Duodenal mucosa (tissue), 2 donors: ENCODE results near the gene STK17B.

ENCODE experiments used
- H3K27ac ChIP-seq: one replicate; pipeline ENCODE4 v1.7.0; 2013; ENCODE audit warnings: low read depth, low read length
- H3K27me3 ChIP-seq, 2 donors: one replicate each; pipeline ENCODE4 v1.7.0; 2013; ENCODE audit warnings: low read length in 2 of 2, control low read depth in 1 of 2; ENCODE audit not compliant: insufficient read depth in 2 of 2, control insufficient read depth in 1 of 2
- H3K36me3 ChIP-seq, 2 donors: one replicate each; pipeline ENCODE4 v1.7.0; 2013; ENCODE audit warnings: low read length in 2 of 2, control low read depth in 1 of 2; ENCODE audit not compliant: insufficient read depth in 2 of 2, control insufficient read depth in 1 of 2
- H3K4me1 ChIP-seq, 2 donors: one replicate each; pipeline ENCODE4 v1.7.0; 2013; ENCODE audit warnings: low read length in 2 of 2, control low read depth in 1 of 2; ENCODE audit not compliant: insufficient read depth in 2 of 2, control insufficient read depth in 1 of 2
- H3K4me3 ChIP-seq, 2 donors: one replicate each; pipeline ENCODE4 v1.7.0; 2013; ENCODE audit warnings: low read length in 2 of 2, low read depth in 1 of 2
- H3K9ac ChIP-seq, 2 donors: one replicate each; pipeline ENCODE4 v1.7.0; 2013; ENCODE audit warnings: low read length in 2 of 2, low read depth in 1 of 2
- H3K9me3 ChIP-seq, 2 donors: one replicate each; pipeline ENCODE4 v1.7.0; 2013; ENCODE audit warnings: low read length in 2 of 2, control low read depth in 1 of 2; ENCODE audit not compliant: control insufficient read depth in 1 of 2

Gene STK17B

GRCh38 chr2:196125596-196125995 is 45.8 kb downstream of the STK17B start:
- Histone ChIP-seq H3K4me3 (no peak overlapping the region), H3K9me3 (peaks cover 13 to 20% of the 10 kb centered on the region in 2 donors), H3K27ac (no peak overlapping the region), H3K4me1 (no peaks in the 10 kb centered on the region), H3K27me3 (no peaks in the 10 kb centered on the region), H3K36me3 (no peaks in the 10 kb centered on the region), H3K9ac (no peak overlapping the region)

- H3K27ac ChIP-seq = no peak overlapping the region
- no peaks in the 10 kb centered on the region for H3K27me3 ChIP-seq
- H3K4me3 ChIP-seq = no peak overlapping the region
- H3K36me3 ChIP-seq = no peaks in the 10 kb centered on the region
- no peak overlapping the region for H3K9ac ChIP-seq
- H3K9me3 ChIP-seq = peaks cover 5 to 7% of the 10 kb centered on the region in 2 donors
- H3K4me1 ChIP-seq = no peaks in the 10 kb centered on the region
These were observed 47.6 kb downstream of the STK17B start for GRCh38 chr2:196123679-196124373.

GRCh38 chr2:196119926-196120325 is 51.5 kb downstream of the STK17B start:
- Histone ChIP-seq H3K4me3 (no peak overlapping the region), H3K9ac (no peak overlapping the region), H3K27ac (no peak overlapping the region), H3K36me3 (no peaks in the 10 kb centered on the region), H3K4me1 (no peaks in the 10 kb centered on the region), H3K9me3 (no peaks in the 10 kb centered on the region), H3K27me3 (no peaks in the 10 kb centered on the region)

GRCh38 chr2:196117214-196117705 is 54.1 kb downstream of the STK17B start:
- Histone ChIP-seq H3K9me3 (no peaks in the 10 kb centered on the region), H3K27me3 (no peaks in the 10 kb centered on the region), H3K36me3 (no peaks in the 10 kb centered on the region), H3K4me1 (no peaks in the 10 kb centered on the region), H3K27ac (no peak overlapping the region), H3K4me3 (no peak overlapping the region), H3K9ac (no peak overlapping the region)

- Histone ChIP-seq H3K4me1 (no peaks in the 10 kb centered on the region), H3K9ac (no peak overlapping the region), H3K27me3 (no peaks in the 10 kb centered on the region), H3K4me3 (no peak overlapping the region), H3K36me3 (no peaks in the 10 kb centered on the region), H3K9me3 (no peaks in the 10 kb centered on the region), H3K27ac (no peak overlapping the region)
These were observed 58.1 kb downstream of the STK17B start for GRCh38 chr2:196113061-196113974.

- Histone ChIP-seq H3K9me3 (no peaks in the 10 kb centered on the region), H3K9ac (no peak overlapping the region), H3K36me3 (no peaks in the 10 kb centered on the region), H3K27me3 (no peaks in the 10 kb centered on the region), H3K4me3 (no peak overlapping the region), H3K27ac (no peak overlapping the region), H3K4me1 (no peaks in the 10 kb centered on the region)
These were observed 58.9 kb downstream of the STK17B start for GRCh38 chr2:196112418-196113034.

- H3K9me3 ChIP-seq = no peaks in the 10 kb centered on the region
- no peaks in the 10 kb centered on the region for H3K36me3 ChIP-seq
- no peaks in the 10 kb centered on the region for H3K4me1 ChIP-seq
- H3K4me3 ChIP-seq = no peak overlapping the region
- no peak overlapping the region for H3K27ac ChIP-seq
- no peaks in the 10 kb centered on the region for H3K27me3 ChIP-seq
- no peak overlapping the region for H3K9ac ChIP-seq
These were observed 62.8 kb downstream of the STK17B start for GRCh38 chr2:196108604-196109003.

GRCh38 chr2:196105951-196106350 is 65.4 kb downstream of the STK17B start:
- no peaks in the 10 kb centered on the region for H3K27me3 ChIP-seq

GRCh38 chr2:196104066-196104465 is 67.3 kb downstream of the STK17B start:
- no peak overlapping the region for H3K4me3 ChIP-seq
- H3K27me3 ChIP-seq = no peaks in the 10 kb centered on the region
- H3K4me1 ChIP-seq = peaks cover 11 to 13% of the 10 kb centered on the region in 2 donors
- no peaks in the 10 kb centered on the region for H3K9me3 ChIP-seq
- no peak overlapping the region for H3K27ac ChIP-seq
- H3K9ac ChIP-seq = no peak overlapping the region
- no peaks in the 10 kb centered on the region for H3K36me3 ChIP-seq

More at GRCh38 chr2:196105951-196106350, 65.4 kb downstream of the STK17B start:
- Histone ChIP-seq H3K36me3 (no peaks in the 10 kb centered on the region), H3K4me1 (peaks cover 7 to 9% of the 10 kb centered on the region in 2 donors), H3K27ac (no peak overlapping the region), H3K4me3 (no peak overlapping the region), H3K9me3 (no peaks in the 10 kb centered on the region), H3K9ac (no peak overlapping the region)

- Histone ChIP-seq H3K4me1 (peaks cover 11 to 13% of the 10 kb centered on the region in 2 donors), H3K9me3 (no peaks in the 10 kb centered on the region), H3K4me3 (no peak overlapping the region), H3K36me3 (no peaks in the 10 kb centered on the region), H3K9ac (no peak overlapping the region), H3K27me3 (no peaks in the 10 kb centered on the region), H3K27ac (no peak overlapping the region)
These were observed 67.8 kb downstream of the STK17B start for GRCh38 chr2:196103626-196104025.
